ENCODE measurements around the gene ST7. TPM values are rescaled to one million over a fixed set of nuclear protein-coding genes. Genes with fewer than 3 reads are reported as not detected.

ST7 gene
- total and polyA plus RNA-seq, 2 of the 13 experiments (the other 11 are each of a cell fraction or from before 2014, with no cell fraction given), result 17.3 to 23.5 TPM

- CTCF ChIA-PET (ENCODE audit: low intra/inter-chr PET ratio, low total read pairs), result no interaction called here
- no peak overlapping the region for H3K27ac ChIP-seq (ENCODE audit: extremely low read length, insufficient read depth, low read length)
- TF ChIP-seq ZBTB46 (CRISPR knock-in tag; IDR thresholded peaks at IDR 0.05; ENCODE audit: borderline replicate concordance), result no peak
- no peak for TF ChIP-seq ZNF557 (CRISPR knock-in tag; IDR thresholded peaks at IDR 0.05)
- TF ChIP-seq ZNF281 (CRISPR knock-in tag; IDR thresholded peaks at IDR 0.05; ENCODE audit: borderline replicate concordance), result no peak
- no peak for TF ChIP-seq PCBP1 (IDR thresholded peaks at IDR 0.05; ENCODE audit: borderline replicate concordance, low read depth, low read length)
- TF ChIP-seq HOXA7 (CRISPR knock-in tag; IDR thresholded peaks at IDR 0.05), result no peak
- TF ChIP-seq PRDM10 (CRISPR knock-in tag; IDR thresholded peaks at IDR 0.05; ENCODE audit: low read depth), result no peak
- no peak for TF ChIP-seq RFX3 (CRISPR knock-in tag; IDR thresholded peaks at IDR 0.05)
- no peak for TF ChIP-seq WIZ (CRISPR knock-in tag; IDR thresholded peaks at IDR 0.05)
- TF ChIP-seq ZBTB44 (CRISPR knock-in tag; IDR thresholded peaks at IDR 0.05), result no peak
- TF ChIP-seq ELK4 (CRISPR knock-in tag; IDR thresholded peaks at IDR 0.05; ENCODE audit: borderline replicate concordance), result no peak
- TF ChIP-seq RBM22 (optimal IDR thresholded peaks at IDR 0.05; ENCODE audit: low read length), result no peak
- TF ChIP-seq ZNF720 (CRISPR knock-in tag; IDR thresholded peaks at IDR 0.05), result no peak
- TF ChIP-seq MEIS2 (CRISPR knock-in tag; IDR thresholded peaks at IDR 0.05), result no peak
- no peak for TF ChIP-seq CBFB (CRISPR knock-in tag; IDR thresholded peaks at IDR 0.05)
These were observed 324.3 kb downstream of the ST7 start for GRCh38 chr7:117277576-117277975.

More at GRCh38 chr7:117277576-117277975, 324.3 kb downstream of the ST7 start:
- Histone ChIP-seq H3K9ac (ENCODE audit: insufficient read depth, low read depth, low read length) (no peak overlapping the region), H4K20me1 (ENCODE audit: insufficient read depth, low read length) (no peaks in the 10 kb centered on the region), H3K4me3 (replicated peaks in 1 of 3; ENCODE audit: insufficient read depth in 1 of 3, low read depth in 2 of 3, low read length in 3 of 3) (no peak overlapping the region), H3K9me3 (ENCODE audit: low read length) (no peaks in the 10 kb centered on the region), H3K36me3 (replicated peaks in 1 of 2; ENCODE audit: control insufficient read depth in 1 of 2, insufficient read depth in 2 of 2, low read length in 2 of 2) (no peaks in the 10 kb centered on the region), H3K79me2 (ENCODE audit: insufficient read depth, low read length) (no peaks in the 10 kb centered on the region), H3K4me1 (ENCODE audit: insufficient read depth, low read length) (no peaks in the 10 kb centered on the region), H3K4me2 (ENCODE audit: low read depth, low read length) (no peak overlapping the region), H2AFZ (ENCODE audit: low read length) (no peak overlapping the region), H3K27me3 (ENCODE audit: control insufficient read depth in 1 of 2, insufficient read depth in 2 of 2, low read length in 2 of 2) (peaks cover 0 to 30% of the 10 kb centered on the region in 2 experiments; a peak in 3 of 5 replicates)
- intact Hi-C loops (cut with micrococcal nuclease; ENCODE audit: unreplicated experiment), result no loop called here
- no peak for ATAC-seq
- FAIRE-seq, result no peak
- 4% methylated on average over 3 of the region's 3 CpGs for WGBS (ENCODE audit: low lambda C conversion rate)
- POLR2A ChIA-PET, result no interaction called here
- in situ Hi-C loops (cut with HindIII; ENCODE audit: extremely low pct_ligation_motif_present, low pct_unique_long_range_greater_than_20kb), result no loop called here
- DNase-seq (ENCODE audit: low spot score), result no peak
- BruUV-seq (replicated peaks), result no TSS peak
